NCI-H128 (cell line): ENCODE results near the gene IDI2.

Source experiments
- DNase-seq: peaks from one replicate; lab custom pipeline; 2025; ENCODE audit not compliant: unreplicated experiment; lab: John Stamatoyannopoulos, UW

IDI2 gene

GRCh38 chr10:1009071-1009494 is 16.6 kb downstream of the IDI2 start:
- no peak for DNase-seq

- no peak for DNase-seq
These were observed 18.1 kb downstream of the IDI2 start for GRCh38 chr10:1007583-1007982.

- no peak for DNase-seq
These were observed 19.1 kb downstream of the IDI2 start for GRCh38 chr10:1006573-1006972.

- no peak for DNase-seq
These were observed 21.6 kb downstream of the IDI2 start for GRCh38 chr10:1003884-1004670.

- no peak for DNase-seq
These were observed 23.1 kb downstream of the IDI2 start for GRCh38 chr10:1002425-1003006.

GRCh38 chr10:997266-998022 is 28.2 kb downstream of the IDI2 start:
- no peak for DNase-seq

GRCh38 chr10:996031-996430 is 29.6 kb downstream of the IDI2 start:
- no peak for DNase-seq

GRCh38 chr10:995559-995926 is 30.1 kb downstream of the IDI2 start:
- DNase-seq = no peak

GRCh38 chr10:994836-995558 is 30.7 kb downstream of the IDI2 start:
- DNase-seq = no peak

GRCh38 chr10:992871-993270 is 32.8 kb downstream of the IDI2 start:
- DNase-seq = no peak

- DNase-seq = no peak
These were observed 33.2 kb downstream of the IDI2 start for GRCh38 chr10:992467-992866.

GRCh38 chr10:990808-991207 is 34.9 kb downstream of the IDI2 start:
- DNase-seq = no peak

GRCh38 chr10:988667-989545 is 36.8 kb downstream of the IDI2 start:
- DNase-seq = no peak

- peak; percentile 88 for DNase-seq
These were observed 37.6 kb downstream of the IDI2 start, which contains the start of gene GTPBP4 for GRCh38 chr10:987870-988666. GTPBP4 (plus strand) TSS chr10:988434; CDS start chr10:988480, 46 bp downstream.

GRCh38 chr10:987620-987869 is 38.1 kb downstream of the IDI2 start:
- no peak for DNase-seq

- DNase-seq = no peak
These were observed 38.6 kb downstream of the IDI2 start for GRCh38 chr10:986881-987619.

- DNase-seq = peak; percentile 24
These were observed 39.4 kb downstream of the IDI2 start for GRCh38 chr10:986137-986825.

GRCh38 chr10:985361-985760 is 40.3 kb downstream of the IDI2 start:
- DNase-seq = no peak
